ENCODE measurements around the gene SMPD1. TPM values are rescaled to one million over a fixed set of nuclear protein-coding genes. Genes with fewer than 3 reads are reported as not detected.

SMPD1 gene
- total RNA-seq, 3 donors from 2014 or later, result 13.1 to 18.2 (median 16.3) TPM

GRCh38 chr11:6400431-6401345, 10.4 kb downstream of the SMPD1 start:
- no peak overlapping the region for H3K4me3 Mint-ChIP-seq
- no peaks in the 10 kb centered on the region for H3K9me3 Mint-ChIP-seq
- peaks cover 26% of the 10 kb centered on the region for H3K36me3 Mint-ChIP-seq (ENCODE audit: insufficient read depth)
- ATAC-seq (no peak), DNase-seq (no peak)
- H3K27me3 Mint-ChIP-seq (ENCODE audit: low read depth), result no peaks in the 10 kb centered on the region
- H3K4me1 Mint-ChIP-seq (ENCODE audit: low read depth), result peaks cover 67% of the 10 kb centered on the region

- ATAC-seq, result no peak
- peaks cover 68% of the 10 kb centered on the region for H3K4me1 Mint-ChIP-seq (ENCODE audit: low read depth)
These were observed 11.2 kb downstream of the SMPD1 start for GRCh38 chr11:6401464-6401863.

GRCh38 chr11:6402061-6402470, 11.8 kb downstream of the SMPD1 start:
- Mint-ChIP-seq H3K4me1 (ENCODE audit: low read depth) (peaks cover 71% of the 10 kb centered on the region), H3K9me3 (no peaks in the 10 kb centered on the region), H3K4me3 (peak overlapping the region; percentile 79), H3K27me3 (ENCODE audit: low read depth) (no peaks in the 10 kb centered on the region), H3K36me3 (ENCODE audit: insufficient read depth) (peaks cover 22% of the 10 kb centered on the region)
- DNase-seq (no peak), ATAC-seq (peak; percentile 27 to 41)

More at GRCh38 chr11:6401464-6401863, 11.2 kb downstream of the SMPD1 start:
- H3K4me3 Mint-ChIP-seq, result no peak overlapping the region
- H3K36me3 Mint-ChIP-seq (ENCODE audit: insufficient read depth), result peaks cover 24% of the 10 kb centered on the region
- H3K9me3 Mint-ChIP-seq, result no peaks in the 10 kb centered on the region
- H3K27me3 Mint-ChIP-seq (ENCODE audit: low read depth), result no peaks in the 10 kb centered on the region
- DNase-seq, result no peak

- Mint-ChIP-seq H3K36me3 (ENCODE audit: insufficient read depth) (peaks cover 22% of the 10 kb centered on the region), H3K9me3 (no peaks in the 10 kb centered on the region), H3K27me3 (ENCODE audit: low read depth) (no peaks in the 10 kb centered on the region), H3K4me1 (ENCODE audit: low read depth) (peaks cover 76% of the 10 kb centered on the region), H3K4me3 (peak overlapping the region; percentile 79)
- DNase-seq, result peak; percentile 45
- peak; percentile 83 to 84 for ATAC-seq
These were observed 12.3 kb downstream of the SMPD1 start for GRCh38 chr11:6402561-6402981.

DNA sequence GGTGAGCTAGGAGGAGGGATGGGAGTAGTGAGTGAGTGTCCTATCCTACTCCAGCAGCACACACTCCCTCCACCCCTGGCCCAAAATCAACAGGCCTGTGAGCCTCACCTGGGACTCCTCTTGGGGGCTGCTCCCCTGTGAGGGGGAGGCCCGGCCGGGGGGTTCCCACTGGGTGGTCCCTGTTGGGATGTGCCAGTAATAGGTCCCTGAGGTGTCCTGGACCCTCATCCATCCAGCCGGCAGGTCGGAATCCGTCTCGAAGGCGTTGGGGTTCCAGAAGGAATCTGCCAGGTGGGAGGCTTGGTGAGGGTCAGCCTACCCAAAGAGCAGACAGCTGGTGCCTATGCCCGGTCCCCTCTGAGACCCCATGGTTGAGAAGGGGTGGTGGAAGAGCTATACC, 13.3 kb downstream of the SMPD1 start:
- ATAC-seq, result no peak
- no peak for DNase-seq
- no peak overlapping the region for H3K4me3 Mint-ChIP-seq
- peaks cover 21% of the 10 kb centered on the region for H3K36me3 Mint-ChIP-seq (ENCODE audit: insufficient read depth)
- H3K9me3 Mint-ChIP-seq, result no peaks in the 10 kb centered on the region
- peaks cover 77% of the 10 kb centered on the region for H3K4me1 Mint-ChIP-seq (ENCODE audit: low read depth)
- H3K27me3 Mint-ChIP-seq (ENCODE audit: low read depth), result no peaks in the 10 kb centered on the region

- no peaks in the 10 kb centered on the region for H3K9me3 Mint-ChIP-seq
- H3K36me3 Mint-ChIP-seq (ENCODE audit: insufficient read depth), result peaks cover 16% of the 10 kb centered on the region
- peak; percentile 20 for DNase-seq
- H3K4me1 Mint-ChIP-seq (ENCODE audit: low read depth), result peaks cover 76% of the 10 kb centered on the region
- H3K27me3 Mint-ChIP-seq (ENCODE audit: low read depth), result no peaks in the 10 kb centered on the region
- ATAC-seq, result peak; percentile 55 to 56
- peak overlapping the region; percentile 3 for H3K4me3 Mint-ChIP-seq
These were observed 14.2 kb downstream of the SMPD1 start for GRCh38 chr11:6404342-6405051.

- DNase-seq, result no peak
- H3K9me3 Mint-ChIP-seq, result no peaks in the 10 kb centered on the region
- H3K36me3 Mint-ChIP-seq (ENCODE audit: insufficient read depth), result peaks cover 13% of the 10 kb centered on the region
- no peak for ATAC-seq
- peaks cover 82% of the 10 kb centered on the region for H3K4me1 Mint-ChIP-seq (ENCODE audit: low read depth)
- no peaks in the 10 kb centered on the region for H3K27me3 Mint-ChIP-seq (ENCODE audit: low read depth)
- H3K4me3 Mint-ChIP-seq, result no peak overlapping the region
These were observed 14.9 kb downstream of the SMPD1 start for GRCh38 chr11:6405052-6405667.

GRCh38 chr11:6405846-6406245, 15.6 kb downstream of the SMPD1 start:
- no peak overlapping the region for H3K4me3 Mint-ChIP-seq
- H3K36me3 Mint-ChIP-seq (ENCODE audit: insufficient read depth), result peaks cover 14% of the 10 kb centered on the region

DNA sequence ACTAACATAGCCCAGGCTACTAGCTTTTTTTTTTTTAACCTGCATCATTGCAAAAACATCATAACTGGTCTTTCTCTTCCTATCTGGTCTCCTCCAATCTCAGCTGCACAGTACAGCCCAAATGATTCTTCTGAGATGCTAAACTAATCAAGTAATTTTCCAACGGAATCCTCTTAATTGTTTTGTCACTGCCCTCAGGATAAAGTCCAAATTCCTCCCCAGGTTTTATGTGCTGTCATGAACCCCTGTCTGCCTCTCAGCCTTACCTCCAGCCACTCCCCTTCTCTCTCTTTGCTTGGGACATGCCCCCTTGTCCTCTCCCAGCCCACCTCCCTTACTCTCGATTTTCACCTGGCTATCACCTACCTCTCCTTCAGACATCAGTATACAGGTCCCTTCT, 16.1 kb downstream of the SMPD1 start:
- H3K9me3 Mint-ChIP-seq, result no peaks in the 10 kb centered on the region
- no peak overlapping the region for H3K4me3 Mint-ChIP-seq
- no peak for ATAC-seq
- no peaks in the 10 kb centered on the region for H3K27me3 Mint-ChIP-seq (ENCODE audit: low read depth)
- peaks cover 12% of the 10 kb centered on the region for H3K36me3 Mint-ChIP-seq (ENCODE audit: insufficient read depth)
- H3K4me1 Mint-ChIP-seq (ENCODE audit: low read depth), result peaks cover 79% of the 10 kb centered on the region
- no peak for DNase-seq

More at GRCh38 chr11:6405846-6406245, 15.6 kb downstream of the SMPD1 start:
- Mint-ChIP-seq H3K4me1 (ENCODE audit: low read depth) (peaks cover 81% of the 10 kb centered on the region), H3K9me3 (no peaks in the 10 kb centered on the region), H3K27me3 (ENCODE audit: low read depth) (no peaks in the 10 kb centered on the region)
- no peak for ATAC-seq
- DNase-seq, result no peak

- no peaks in the 10 kb centered on the region for H3K9me3 Mint-ChIP-seq
- peaks cover 52% of the 10 kb centered on the region for H3K4me1 Mint-ChIP-seq (ENCODE audit: low read depth)
- H3K27me3 Mint-ChIP-seq (ENCODE audit: low read depth), result no peaks in the 10 kb centered on the region
- H3K36me3 Mint-ChIP-seq (ENCODE audit: insufficient read depth), result peaks cover 12% of the 10 kb centered on the region
- ATAC-seq (no peak), DNase-seq (no peak)
- no peak overlapping the region for H3K4me3 Mint-ChIP-seq
These were observed 20.6 kb downstream of the SMPD1 start for GRCh38 chr11:6410695-6411430.

DNA sequence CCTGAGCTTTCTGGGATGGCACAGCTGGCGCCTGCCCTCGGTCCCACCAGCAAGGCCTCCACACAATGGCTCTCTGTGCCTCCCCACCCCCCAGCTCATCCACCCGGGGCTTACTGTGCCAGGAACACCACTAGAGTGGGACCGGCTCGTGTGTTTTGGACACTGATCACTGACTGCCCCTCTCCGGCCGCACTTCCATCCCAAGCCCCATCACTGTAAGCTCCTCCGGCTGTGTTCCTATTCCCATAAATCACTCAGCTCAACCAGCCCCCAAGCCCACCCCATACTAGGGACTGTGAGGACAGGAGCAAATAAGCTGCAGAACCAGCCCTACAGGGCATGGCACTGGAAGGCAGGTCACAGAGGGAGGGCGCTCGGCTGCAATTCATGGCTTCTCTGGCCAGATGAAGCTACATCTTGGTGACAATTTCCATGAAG, 21.3 kb downstream of the SMPD1 start:
- Mint-ChIP-seq H3K4me1 (ENCODE audit: low read depth) (peaks cover 44% of the 10 kb centered on the region), H3K9me3 (no peaks in the 10 kb centered on the region), H3K4me3 (no peak overlapping the region), H3K36me3 (ENCODE audit: insufficient read depth) (peaks cover 12% of the 10 kb centered on the region), H3K27me3 (ENCODE audit: low read depth) (no peaks in the 10 kb centered on the region)
- DNase-seq (no peak), ATAC-seq (no peak)

DNA sequence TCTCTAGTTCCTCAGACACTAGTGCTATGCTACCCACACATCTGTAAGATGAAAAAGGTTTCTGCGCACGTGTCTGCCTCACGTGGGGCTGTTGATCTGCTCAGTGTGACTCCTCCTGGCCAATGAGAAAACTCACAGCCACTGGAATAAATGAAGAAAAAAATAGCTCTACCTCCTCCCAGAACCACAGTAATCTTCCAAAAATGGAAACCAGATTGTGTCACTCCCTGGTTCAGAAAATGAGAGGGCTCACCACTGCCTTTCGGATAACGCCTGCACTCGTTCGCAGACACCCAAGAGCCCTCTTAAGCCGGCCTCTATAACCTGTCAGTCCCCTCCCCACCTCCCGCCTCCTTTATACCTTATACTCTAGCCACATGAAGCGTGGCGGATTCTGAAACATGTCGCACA, 23.5 kb downstream of the SMPD1 start:
- ATAC-seq (peak; percentile 88 to 89), DNase-seq (peak; percentile 66)
- Mint-ChIP-seq H3K36me3 (ENCODE audit: insufficient read depth) (peaks cover 9% of the 10 kb centered on the region), H3K4me3 (no peak overlapping the region), H3K4me1 (ENCODE audit: low read depth) (peaks cover 31% of the 10 kb centered on the region), H3K27me3 (ENCODE audit: low read depth) (no peaks in the 10 kb centered on the region), H3K9me3 (no peaks in the 10 kb centered on the region)

DNA sequence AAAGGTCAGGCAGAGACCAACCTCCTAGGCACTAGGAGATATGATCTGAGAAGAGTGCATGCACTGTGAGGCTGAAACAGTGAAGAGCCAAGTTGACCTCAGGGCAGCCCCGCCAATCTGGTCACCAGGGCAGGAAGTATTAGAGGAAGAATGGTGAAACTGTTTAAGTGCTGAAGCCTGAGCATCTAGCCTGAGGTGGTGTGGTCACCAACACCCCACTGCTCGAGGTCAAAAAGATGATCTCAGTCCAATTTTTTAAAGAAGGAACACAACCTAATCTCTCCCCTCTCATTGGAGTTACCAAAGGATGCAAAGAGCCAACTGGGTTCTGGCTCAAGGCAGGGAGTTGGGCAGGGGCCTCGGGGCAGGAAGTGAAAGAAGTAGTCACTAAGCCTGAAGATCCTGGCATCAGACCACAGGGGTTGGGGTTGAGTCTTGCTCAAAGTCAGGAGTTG, 24.6 kb downstream of the SMPD1 start:
- ATAC-seq (peak in 1 of 2 donors; percentile 13), DNase-seq (no peak)
- Mint-ChIP-seq H3K9me3 (no peaks in the 10 kb centered on the region), H3K27me3 (ENCODE audit: low read depth) (no peaks in the 10 kb centered on the region), H3K36me3 (ENCODE audit: insufficient read depth) (peaks cover 6% of the 10 kb centered on the region), H3K4me3 (no peak overlapping the region), H3K4me1 (ENCODE audit: low read depth) (peaks cover 28% of the 10 kb centered on the region)
